NCI-H345 treated with DMSO at 0.1 percent for 48 hours (cell line): ENCODE data around the gene EMD.
"Not testable (repeated sequence)": the region's sequence is repeated elsewhere in the genome, so short reads cannot be mapped to it uniquely, and the experiment has no call there.

ENCODE experiments used
- DNase-seq: peaks from one replicate; lab custom pipeline; 2025; ENCODE audit not compliant: unreplicated experiment; lab: John Stamatoyannopoulos, UW

Gene EMD

DNA sequence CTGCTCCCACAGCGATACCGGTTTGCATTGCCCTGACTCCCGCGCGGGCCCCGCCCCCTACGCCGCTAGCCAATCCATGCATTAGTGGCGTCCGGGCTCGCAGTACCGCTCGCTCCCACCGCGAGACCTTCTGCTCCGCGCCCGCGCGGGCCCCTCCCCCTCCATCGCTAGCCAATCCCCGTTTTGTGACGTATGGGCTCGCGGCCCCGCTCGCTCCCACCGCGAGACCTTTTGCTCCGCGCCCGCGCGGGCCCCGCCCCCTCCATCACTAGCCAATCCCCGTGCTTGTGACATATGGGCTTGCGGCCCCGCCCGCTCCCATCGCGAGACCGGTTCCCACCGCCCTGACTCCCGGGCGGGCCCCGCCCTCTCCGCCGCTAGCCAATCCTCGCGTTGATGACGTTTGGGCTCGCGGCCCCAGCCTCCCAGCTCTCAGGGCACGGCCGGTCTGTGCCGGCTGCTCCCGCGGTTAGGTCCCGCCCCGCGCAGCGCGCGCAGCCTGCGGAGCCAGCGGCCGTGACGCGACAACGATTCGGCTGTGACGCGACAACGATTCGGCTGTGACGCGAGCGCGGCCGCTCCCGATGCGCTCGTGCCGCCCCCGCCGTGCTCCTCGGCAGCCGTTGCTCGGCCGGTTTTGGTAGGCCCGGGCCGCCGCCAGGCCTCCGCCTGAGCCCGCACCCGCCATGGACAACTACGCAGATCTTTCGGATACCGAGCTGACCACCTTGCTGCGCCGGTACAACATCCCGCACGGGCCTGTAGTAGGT is at the start of gene EMD:
Gene EMD, plus strand, starts transcription at position 497 of the 770 bp plus-strand sequence. Its CDS starts 190 bp downstream, at position 687.
- DNase-seq = peak; percentile 93

DNA sequence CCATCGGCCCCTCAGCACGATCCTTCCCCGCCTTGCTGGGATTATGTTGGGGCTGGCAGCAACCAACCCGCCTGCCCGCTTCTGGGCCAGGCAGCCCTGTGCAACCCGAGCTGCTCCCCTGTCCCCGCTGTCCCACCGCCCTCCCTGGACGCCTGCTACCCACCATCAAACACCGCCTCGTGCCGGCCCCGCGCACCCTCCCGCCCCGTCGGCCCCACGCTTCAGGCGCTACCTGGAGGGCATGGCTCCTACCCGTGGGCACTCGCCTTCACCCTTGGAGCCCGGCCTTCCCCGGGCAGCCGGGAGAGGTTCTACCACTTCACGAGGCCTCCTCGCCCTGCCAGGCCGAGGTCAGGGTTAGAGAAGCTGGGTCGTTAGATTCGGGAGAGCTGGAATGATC is 46.5 kb upstream of the EMD start:
- DNase-seq = no peak

DNA sequence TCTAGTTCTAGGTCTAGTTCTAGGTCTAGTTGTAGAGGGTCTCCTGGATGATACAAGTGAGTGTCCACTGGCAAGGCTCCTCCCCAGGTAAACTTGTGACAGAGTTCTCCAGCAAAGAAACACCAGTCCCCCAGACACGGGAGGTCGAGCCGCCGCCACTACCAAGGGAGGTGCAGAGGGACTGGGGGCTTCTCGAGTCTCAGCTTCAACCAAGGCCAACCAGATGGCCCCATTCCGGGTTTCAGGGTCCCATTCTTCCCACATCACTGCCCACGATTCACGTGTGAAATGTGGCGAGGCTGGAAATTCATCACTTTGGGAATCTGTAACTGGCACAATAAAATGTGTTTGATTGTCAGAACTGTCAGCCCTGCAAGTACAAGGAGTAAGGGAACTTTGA is 46.0 kb upstream of the EMD start:
- DNase-seq = no peak

DNA sequence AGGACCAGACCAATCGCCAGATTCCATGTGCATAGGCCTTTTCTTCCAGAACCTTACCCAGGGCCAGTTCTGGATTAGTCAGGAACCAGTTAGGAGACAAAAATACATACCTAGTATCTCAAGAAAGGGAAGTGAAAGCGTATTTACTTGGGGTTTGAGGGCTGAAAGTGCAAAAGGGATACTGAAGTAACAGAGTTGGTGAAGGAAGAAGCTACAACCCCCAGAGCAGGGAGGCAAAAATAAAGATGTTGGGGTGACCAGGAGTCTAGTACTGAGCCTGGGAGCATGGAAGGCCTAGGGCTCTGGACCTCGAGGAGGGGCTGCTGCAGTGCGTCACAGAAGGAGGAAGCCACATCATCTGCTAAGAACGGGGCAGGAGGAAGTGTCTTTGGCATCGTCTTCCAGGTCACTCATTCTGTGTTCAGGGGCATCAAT is 45.2 kb upstream of the EMD start:
- no peak for DNase-seq

DNA sequence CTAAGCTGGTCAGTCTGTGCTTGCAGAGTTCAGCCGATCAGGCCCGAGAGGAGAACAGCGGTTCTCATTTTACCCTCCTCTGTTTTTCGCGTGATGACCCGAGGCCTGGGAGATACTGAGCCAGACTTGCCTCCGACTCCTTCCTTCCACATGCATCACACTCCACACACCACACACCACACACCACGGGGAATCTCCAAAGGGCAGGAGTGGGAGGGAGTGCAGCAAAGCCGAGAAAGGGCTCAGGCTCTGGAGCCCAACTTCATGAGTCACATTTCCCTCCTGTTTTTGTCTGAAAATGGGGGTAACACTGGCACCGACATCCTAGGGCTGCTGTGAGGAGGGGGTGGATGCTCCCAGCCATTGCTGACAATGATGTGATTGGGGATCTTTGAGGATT is 44.6 kb upstream of the EMD start:
- no peak for DNase-seq

DNA sequence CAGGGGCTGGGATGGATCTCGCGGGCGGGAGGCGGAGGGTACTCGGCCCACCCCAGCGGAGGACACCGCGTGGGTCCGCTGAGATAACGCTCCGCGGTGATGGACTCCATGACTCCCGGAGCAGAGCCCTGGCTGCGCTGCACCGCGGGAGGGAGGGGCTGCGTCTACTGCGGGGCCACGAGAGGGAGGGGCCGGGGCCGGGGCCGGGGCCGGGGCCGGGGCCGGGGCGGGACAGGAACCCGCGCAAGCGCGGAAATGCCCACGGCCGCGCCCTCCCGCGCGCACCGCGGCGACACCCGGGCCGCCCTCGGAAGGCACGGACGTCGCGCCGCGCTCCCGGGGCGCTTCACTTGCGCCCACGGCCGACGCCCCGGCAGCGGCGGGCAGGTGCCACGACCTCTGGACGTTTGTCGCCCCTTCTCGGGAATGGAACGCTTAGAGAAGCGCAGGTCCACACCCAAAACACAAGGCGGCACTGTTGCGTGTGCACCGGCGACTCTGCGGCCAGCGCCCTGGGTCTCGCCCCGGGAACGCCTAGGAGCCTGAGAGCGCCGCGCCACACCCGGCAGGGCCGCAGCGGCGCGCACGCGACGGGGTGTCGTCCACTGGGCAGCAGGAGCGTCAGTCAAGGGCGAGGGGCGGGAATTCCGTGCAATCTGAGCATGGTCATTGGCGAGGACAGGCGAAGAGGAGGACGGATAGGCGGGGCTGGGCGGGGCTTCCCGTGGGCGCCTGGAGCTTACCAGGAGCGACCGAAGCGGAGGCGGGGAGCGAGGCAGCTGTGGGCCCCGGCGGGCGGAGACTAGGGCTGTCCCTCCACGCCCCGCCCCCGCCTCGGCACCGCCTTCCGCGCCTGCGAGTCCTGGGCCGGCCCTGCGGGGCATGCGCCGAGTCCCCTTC is 37.4 kb upstream of the EMD start:
- not testable (repeated sequence) for DNase-seq

DNA sequence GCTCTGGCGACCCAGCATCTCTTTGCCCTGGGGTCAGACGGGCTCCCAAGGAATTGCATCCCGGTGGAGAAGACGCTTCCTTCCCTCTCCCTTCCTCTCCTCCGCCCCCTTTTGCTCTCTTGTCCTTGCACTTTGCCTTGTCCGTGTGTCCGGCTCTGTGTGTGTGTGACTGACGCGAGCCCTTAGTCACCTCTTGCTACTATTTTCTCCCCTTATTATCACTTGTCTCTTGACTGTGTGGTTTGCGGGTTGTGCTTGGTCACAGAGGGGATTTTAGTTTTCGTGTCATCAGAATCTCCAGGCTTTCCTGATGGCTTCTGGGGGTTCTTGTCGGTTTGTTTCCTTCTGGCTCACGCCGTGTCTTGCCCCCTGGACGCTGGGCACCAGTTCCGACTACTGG is 36.0 kb upstream of the EMD start:
- not testable (repeated sequence) for DNase-seq

DNA sequence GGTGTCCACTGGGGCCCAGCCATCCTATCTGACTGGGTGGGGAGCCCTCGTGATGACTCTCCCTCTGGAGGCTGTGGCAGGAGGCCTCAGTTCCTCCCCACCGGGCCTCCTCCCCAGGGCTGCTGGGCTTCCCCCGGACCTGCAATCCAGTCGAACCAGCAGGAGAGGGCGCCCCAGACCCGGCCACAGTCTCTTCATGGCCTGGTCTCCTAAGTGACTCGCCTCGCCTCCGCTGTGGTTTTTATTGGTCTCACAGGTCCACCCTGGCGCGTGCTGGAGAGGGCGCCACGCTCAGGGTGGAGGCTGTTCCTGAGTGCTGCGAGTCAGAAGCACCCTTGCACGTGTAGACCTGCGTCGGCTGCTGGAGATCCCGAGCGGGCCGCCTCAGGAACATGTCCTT is 35.5 kb upstream of the EMD start:
- DNase-seq = not testable (repeated sequence)

DNA sequence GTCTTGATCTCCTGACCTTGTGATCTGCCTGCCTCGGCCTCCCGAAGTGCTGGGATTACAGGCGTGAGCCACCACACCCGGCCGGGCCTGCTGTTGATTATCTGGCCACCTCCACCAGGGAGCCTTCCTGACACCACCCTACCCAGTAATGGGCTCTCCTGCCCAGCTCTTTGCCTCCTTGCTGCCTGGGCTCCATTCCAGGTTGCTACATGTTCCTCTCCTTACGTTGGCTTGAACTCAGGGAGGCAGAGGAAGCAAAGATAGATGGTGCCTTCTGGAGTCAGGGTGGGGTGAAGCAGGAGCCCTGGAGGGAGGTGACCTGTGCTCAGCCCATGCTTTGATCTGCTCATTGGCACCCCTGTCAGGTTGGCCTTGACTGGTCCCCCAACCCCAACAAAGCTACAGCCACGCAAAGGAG is 31.0 kb upstream of the EMD start:
- DNase-seq = no peak

DNA sequence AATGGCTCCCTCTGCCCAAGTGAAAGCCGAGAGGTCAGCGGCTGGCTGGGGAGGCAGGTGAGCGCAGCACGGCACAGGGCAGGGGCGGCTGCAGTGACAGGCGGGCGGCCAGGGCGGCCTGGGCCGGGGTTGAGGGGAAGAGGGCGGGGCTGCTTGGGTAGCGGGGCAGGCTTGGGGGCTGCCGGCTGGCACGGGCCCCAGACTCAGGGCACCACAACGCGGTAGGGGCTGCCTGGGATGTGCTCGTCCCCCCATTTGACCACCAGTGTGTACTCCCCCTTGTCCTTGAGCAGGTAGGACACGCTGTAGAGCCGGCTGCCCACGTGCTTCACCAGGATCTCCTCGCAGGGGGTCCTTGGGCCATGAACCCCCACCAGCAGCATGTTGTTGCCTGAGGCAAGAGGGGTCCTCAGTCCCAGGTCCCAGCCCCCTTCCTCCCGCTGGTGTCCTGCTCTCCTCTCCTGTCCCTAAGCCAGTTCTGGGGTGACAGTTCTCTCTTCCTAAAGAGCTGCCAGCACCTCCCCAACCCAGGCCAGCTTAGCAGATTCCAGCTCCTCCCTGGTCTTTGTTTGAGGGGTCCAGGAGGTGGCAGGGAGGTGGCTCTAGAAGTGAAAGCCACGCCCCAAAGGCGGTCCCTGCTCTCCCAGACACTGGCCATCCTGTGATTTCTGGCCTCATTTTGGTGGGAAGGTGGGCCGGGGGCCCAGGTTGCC is 30.3 kb upstream of the EMD start:
- no peak for DNase-seq

DNA sequence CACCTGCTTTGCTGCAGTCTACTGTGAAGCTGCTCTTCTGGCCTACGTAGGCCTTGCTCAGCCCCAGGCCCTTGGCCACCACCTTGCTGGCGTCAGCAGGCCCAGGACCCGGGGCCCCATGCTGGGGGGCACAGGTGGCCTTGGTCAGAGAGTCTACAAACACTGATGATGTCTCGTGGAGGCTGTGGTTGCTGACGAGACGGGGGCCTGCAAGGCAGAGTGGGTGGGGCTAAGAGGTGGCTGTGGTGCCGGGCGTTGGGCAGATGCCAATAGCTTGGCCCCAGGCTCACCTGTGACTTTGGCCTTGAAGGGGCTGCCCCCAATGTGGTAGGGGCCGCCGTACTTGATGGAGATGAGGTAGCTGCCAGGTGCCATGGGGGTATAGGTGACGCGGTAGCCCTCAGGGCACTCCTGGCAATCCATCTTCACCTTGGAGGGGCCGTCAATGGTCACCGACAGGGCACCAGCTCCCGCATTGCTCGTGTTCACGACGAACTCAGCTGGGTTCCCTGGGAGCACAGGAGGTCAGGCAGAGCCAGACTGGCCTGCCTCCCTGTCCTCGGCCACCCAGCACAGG is 29.6 kb upstream of the EMD start:
- no peak for DNase-seq

DNA sequence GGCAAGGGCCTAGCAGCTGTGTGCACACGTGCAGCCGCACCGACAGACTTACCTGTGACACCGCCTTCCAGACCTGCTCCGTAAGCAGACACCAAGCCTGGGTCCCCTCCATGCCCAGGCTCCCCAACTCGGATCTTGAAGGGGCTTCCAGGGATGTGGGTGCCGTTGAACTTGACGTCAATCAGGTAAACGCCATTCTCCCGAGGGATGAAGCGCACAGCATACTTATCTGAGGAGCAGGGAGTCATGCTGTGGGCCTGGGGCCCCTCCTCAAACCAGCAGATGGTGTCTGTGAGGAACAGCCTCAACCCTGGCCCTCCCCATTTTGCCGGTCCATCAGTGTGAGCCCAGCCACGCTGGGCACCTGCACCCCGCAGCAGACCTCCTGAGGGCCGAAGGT is 29.1 kb upstream of the EMD start:
- DNase-seq = no peak

DNA sequence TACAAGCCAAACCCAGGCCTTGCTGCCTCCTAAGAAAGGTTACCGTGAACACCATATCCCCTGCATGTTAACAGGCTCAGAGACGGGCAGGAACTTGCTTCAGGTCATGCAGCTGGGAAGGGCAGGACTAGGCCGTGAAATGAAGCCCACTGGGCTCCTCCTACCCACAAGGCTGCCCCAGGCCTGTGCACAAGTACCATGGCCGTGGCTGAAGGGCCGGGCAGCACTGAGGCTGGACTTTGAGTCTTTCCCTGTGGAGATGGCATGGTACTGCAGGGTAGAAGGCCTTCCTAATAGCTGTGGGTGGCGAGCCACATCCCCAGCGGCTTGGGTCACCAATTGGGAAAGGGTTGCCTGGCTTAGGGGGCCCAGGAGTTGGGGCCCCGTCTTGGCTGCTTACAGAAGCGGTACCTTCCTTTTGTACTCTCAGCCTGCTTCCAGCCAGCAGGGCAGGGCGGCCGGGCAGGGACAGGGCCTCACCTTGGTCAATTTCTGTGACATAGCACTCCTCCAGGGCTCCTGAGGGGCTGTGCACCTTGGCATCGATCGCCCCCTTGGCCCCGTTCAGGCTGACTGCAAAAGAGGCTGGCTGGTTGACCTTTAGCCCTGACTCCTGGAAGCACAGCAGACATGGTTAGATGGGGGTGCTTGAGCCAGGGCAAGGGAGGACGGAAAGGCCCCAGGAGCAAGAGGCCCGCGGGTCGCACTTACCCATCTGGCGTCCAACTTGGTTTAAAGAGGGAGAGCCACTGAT is 28.5 kb upstream of the EMD start:
- no peak for DNase-seq

DNA sequence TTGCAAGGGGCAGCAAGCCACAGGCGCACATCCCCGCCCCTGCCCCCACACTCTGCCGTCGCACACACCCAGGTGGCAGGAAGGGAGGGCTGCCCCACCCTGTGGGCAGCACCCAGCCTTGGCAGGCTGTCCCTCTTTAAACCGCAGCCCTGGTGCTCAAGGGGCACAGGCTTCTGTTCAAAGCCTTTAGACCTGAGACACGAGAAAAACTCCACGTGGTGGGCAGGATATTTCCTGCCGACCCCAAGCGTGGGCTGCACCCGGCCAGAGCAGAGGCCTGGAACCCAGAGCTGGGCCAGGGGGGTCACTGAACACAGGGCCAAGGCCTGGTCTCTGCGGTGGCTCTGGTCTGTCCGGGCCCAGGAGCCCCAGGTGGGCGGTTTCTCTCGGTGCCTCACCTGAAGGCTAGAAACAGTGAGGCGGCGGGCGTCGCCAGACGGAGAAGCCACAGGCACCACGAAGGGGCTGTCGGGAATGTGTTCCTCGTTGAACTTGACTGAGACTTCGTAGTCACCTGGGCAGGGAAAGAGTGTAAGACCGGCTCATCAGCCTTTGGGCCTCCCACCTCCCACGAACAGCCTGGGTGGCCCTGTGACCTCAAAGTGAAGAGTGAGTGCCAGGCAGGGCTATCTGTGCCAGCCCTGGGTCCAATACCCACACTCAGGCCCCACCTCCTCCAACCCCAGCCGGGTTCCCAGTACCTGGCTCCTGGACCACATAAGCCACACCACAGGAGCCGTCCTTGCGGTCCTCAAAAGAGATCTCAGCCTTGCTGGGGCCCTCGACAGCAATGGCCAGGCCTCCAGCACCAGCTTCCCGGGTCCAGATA is 27.7 kb upstream of the EMD start:
- DNase-seq = no peak

DNA sequence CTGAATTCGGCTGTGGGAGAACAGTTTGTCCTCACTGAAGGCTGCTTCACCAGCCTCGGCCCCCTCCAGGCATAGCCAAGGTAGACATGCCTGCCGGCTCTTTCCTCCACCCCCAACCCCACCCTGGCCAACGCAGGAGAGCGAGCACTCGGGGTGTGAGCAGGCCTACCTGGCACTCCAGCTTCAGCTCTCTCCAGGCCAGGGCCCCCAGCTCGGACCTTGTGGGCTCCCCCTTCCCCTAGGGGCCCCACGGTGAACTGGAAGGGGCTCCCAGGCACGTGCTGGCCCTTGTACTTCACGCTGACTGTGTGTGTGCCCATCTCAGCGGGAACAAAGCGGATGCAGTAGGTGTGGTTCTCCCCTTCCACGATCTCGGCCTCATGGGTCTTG is 27.1 kb upstream of the EMD start:
- no peak for DNase-seq

DNA sequence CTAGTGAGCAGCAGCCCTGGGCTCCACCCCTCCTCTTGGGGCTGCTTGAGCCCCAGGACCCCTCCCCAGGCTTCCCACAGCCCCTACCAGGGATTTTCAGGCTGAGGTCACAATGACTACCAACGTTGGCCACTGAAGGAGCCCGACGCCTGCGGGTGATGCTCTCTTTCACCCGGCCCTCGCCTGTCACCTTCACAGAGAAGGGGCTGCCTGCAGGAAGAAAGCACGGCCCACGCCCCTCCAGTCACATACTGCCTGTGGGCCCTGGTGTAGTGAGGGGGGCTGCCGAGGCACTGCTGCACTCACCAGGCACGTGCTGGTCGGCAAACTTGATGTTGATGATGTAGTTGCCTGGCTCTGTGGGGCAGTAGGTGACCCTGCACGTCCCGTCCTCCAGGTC is 26.6 kb upstream of the EMD start:
- no peak for DNase-seq

DNA sequence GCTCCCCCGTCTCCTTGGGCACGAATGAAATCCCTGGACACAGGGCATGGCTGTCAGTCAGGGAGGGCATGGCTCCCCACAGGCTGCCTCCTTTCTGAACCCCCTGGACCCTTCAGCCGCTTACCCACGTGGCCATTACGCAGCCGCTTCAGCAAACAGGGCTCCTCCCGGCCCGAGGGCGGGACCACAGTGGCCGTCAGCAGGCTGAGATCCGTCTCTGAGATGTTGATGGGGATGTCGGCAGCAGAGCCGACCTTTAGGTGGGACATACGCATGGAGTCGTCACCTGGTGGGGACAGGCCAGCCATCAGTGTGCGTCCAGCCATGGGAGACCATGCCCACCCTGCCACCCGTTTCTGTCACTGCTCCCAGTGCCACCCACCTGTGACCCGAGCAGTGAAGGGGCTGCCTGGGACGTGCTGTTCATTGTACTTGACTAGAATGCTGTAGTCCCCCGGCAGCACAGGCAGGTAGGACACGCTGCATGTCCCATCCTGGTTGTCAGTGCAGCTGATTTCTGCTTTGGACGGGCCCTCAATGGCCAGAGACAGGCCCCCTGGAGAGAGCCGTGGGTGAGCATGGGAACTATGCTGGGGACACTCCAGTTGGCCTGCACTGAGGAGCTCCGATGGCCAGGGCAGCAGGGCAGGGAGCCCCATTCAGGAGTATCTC is 25.8 kb upstream of the EMD start:
- DNase-seq = no peak

DNA sequence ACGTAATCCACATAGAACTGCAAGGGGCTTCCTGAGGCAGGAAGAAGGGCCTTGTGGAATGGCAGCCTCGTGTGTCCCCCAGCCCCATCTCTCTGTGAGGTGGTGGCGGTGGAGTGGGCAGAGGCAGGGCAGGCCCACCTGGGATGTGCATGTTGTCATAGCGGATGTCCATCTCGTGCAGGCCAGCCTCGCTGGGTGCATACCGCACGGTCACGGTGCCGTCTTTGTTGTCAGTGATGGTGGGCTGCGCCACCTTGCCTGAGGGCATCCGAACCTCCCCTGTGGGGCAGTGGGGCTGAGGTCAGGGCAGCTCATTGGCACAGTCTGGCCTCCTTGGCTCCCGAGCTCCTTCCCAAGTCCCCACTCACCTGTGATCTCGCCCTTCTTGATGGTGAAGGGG is 25.1 kb upstream of the EMD start:
- no peak for DNase-seq

DNA sequence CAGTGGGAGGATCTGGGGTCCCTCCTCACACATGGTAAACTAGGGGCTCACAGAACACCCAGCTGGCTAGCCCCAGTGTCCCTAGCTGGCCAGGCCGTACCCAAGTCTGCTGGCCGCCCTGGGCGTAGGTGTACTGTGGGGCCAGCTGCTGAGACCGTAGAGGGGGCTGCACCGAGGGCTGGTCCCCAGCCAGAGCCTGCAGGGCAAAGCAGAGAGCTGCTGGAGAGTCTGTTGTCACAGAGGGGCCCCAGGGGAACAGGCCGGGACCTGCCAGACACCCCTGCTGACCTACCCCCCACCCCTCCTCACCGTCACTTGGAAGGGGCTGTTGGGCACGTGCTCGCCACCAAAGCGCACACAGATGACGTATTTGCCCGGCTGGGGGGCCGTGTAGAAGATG is 24.6 kb upstream of the EMD start:
- DNase-seq = no peak
